KMS-11 (cell line): ENCODE data around the gene DMD.

Experiments used
- H2AFZ ChIP-seq: fragments of 200-600 bp; sonication (generic); 2 replicates; pipeline ENCODE4 v1.6.1; 2016; ENCODE audit warnings: antibody characterized with exemption, mixed run types, low read depth
- H3K27ac ChIP-seq: fragments of 200-600 bp; sonication (generic); 2 replicates; pipeline ENCODE4 v1.6.1; 2016; ENCODE audit warnings: mild to moderate bottlenecking, mixed run types
- H3K27me3 ChIP-seq: fragments of 200-600 bp; sonication (generic); 2 replicates; pipeline ENCODE4 v1.6.1; 2017; ENCODE audit warnings: mild to moderate bottlenecking, low read depth, mixed run types, moderate library complexity; ENCODE audit not compliant: insufficient read depth
- H3K36me3 ChIP-seq: fragments of 200-600 bp; sonication (generic); 2 replicates; pipeline ENCODE4 v1.6.1; 2017; ENCODE audit warnings: mild to moderate bottlenecking, mixed run types; ENCODE audit not compliant: insufficient read depth
- H3K4me1 ChIP-seq: fragments of 200-600 bp; sonication (generic); 2 replicates; pipeline ENCODE4 v1.6.1; 2016; ENCODE audit warnings: mild to moderate bottlenecking, low read depth, mixed run types; ENCODE audit not compliant: poor library complexity, severe bottlenecking
- H3K4me2 ChIP-seq: fragments of 200-600 bp; sonication (generic); 2 replicates; pipeline ENCODE4 v1.7.0; 2016; ENCODE audit warnings: mild to moderate bottlenecking, mixed run types
- H3K4me3 ChIP-seq: fragments of 200-600 bp; sonication (generic); IDR thresholded peaks from 2 replicates; pipeline ENCODE4 v1.6.1; 2017; ENCODE audit warnings: low read depth, low read length, mixed read lengths; ENCODE audit not compliant: insufficient read depth
- H3K79me2 ChIP-seq: fragments of 200-600 bp; sonication (generic); 2 replicates; pipeline ENCODE4 v1.6.1; 2016; ENCODE audit warnings: low read depth, mixed run types; ENCODE audit not compliant: insufficient read depth
- H3K9ac ChIP-seq: fragments of 200-600 bp; sonication (generic); 2 replicates; pipeline ENCODE4 v1.6.1; 2016; ENCODE audit warnings: mild to moderate bottlenecking, mixed run types
- H4K20me1 ChIP-seq: fragments of 200-600 bp; sonication (generic); 2 replicates; pipeline ENCODE4 v1.6.1; 2016; ENCODE audit warnings: mild to moderate bottlenecking, mixed run types; ENCODE audit not compliant: insufficient read depth
- CTCF ChIP-seq: fragments of 200-600 bp; sonication (generic); conservative IDR thresholded peaks from 2 replicates; pipeline ENCODE4 v1.6.1; 2017; ENCODE audit warnings: low read depth, mild to moderate bottlenecking, antibody characterized with exemption, low read length, moderate library complexity, mixed read lengths

The DMD gene

GRCh38 chrX:32395878-32396277, 815.5 kb downstream of the DMD start:
- no peak overlapping the region for H3K9ac ChIP-seq
- H3K4me3 ChIP-seq = no peak overlapping the region
- H3K36me3 ChIP-seq = no peaks in the 10 kb centered on the region
- no peak overlapping the region for H3K27ac ChIP-seq
- no peaks in the 10 kb centered on the region for H3K4me1 ChIP-seq
- H3K79me2 ChIP-seq = no peaks in the 10 kb centered on the region
- H4K20me1 ChIP-seq = no peaks in the 10 kb centered on the region
- no peak overlapping the region for H3K4me2 ChIP-seq
- no peak overlapping the region for H2AFZ ChIP-seq
- H3K27me3 ChIP-seq = no peaks in the 10 kb centered on the region
- no peak for TF ChIP-seq CTCF

DNA sequence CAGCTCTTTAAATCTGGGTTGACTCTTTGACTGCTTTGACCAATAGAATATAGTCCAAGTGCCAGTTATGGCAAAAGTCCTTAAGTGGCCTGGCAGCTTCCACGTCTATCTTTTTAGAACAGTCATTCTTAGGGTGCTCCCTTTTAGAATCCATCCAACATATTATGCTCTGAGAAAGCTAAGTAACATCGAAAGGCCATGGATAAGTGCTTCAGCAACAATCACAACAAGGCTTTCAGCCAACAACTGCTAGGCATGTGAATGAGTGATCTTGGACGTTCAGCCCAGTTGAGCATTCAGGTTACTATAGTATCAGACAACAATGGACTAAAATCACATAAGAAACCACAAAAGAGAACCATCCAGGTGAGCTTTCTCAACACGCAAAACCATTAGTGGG, 818.7 kb downstream of the DMD start:
- no peak overlapping the region for H2AFZ ChIP-seq

DNA sequence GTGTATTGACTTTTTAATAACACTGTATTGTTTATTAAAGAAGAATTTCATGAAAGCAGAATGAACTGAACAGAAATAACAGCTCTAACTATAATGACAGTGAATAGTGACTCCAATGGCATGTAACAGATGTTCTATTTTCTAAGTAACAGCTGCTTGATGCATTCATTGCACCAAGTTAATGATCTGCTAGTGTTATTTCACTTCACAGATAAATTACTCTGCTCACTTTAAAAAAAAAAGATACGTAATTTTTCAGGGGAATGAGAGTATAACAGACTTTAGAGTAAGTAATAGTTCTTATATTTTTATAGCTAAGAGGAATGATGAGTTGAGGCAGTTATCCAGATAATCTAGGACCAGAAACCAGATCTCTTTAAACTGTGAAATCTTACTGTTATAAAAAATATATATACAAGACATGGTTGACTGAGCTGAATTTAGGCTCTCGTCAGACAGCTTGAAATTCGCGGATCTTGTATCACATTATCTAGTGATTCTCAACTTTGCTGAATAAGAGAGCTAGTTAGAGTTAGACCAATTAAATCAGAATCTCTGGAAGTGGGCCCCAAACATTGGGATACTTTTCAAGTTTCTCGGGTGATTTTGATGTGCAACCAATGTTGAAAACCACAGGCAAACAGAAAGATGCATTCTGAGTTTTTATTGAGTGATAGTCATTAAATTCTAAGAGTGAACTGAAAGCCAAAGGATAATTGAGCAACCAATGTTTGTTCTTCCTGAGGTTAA, 840.7 kb downstream of the DMD start:
- no peak overlapping the region for H3K27ac ChIP-seq
- no peak overlapping the region for H3K4me2 ChIP-seq
- H4K20me1 ChIP-seq = no peaks in the 10 kb centered on the region
- H3K9ac ChIP-seq = no peak overlapping the region
- H3K79me2 ChIP-seq = no peaks in the 10 kb centered on the region
- H3K4me1 ChIP-seq = no peaks in the 10 kb centered on the region
- no peaks in the 10 kb centered on the region for H3K36me3 ChIP-seq
- TF ChIP-seq CTCF = no peak
- H3K4me3 ChIP-seq = no peak overlapping the region
- H3K27me3 ChIP-seq = no peaks in the 10 kb centered on the region
- H2AFZ ChIP-seq = no peak overlapping the region

More for the DNA sequence above, 818.7 kb downstream of the DMD start:
- H3K79me2 ChIP-seq = no peaks in the 10 kb centered on the region
- H4K20me1 ChIP-seq = no peaks in the 10 kb centered on the region
- H3K4me1 ChIP-seq = no peaks in the 10 kb centered on the region
- no peaks in the 10 kb centered on the region for H3K36me3 ChIP-seq
- no peak overlapping the region for H3K9ac ChIP-seq
- H3K4me2 ChIP-seq = no peak overlapping the region
- no peak overlapping the region for H3K4me3 ChIP-seq
- TF ChIP-seq CTCF = no peak
- no peak overlapping the region for H3K27ac ChIP-seq
- no peaks in the 10 kb centered on the region for H3K27me3 ChIP-seq

DNA sequence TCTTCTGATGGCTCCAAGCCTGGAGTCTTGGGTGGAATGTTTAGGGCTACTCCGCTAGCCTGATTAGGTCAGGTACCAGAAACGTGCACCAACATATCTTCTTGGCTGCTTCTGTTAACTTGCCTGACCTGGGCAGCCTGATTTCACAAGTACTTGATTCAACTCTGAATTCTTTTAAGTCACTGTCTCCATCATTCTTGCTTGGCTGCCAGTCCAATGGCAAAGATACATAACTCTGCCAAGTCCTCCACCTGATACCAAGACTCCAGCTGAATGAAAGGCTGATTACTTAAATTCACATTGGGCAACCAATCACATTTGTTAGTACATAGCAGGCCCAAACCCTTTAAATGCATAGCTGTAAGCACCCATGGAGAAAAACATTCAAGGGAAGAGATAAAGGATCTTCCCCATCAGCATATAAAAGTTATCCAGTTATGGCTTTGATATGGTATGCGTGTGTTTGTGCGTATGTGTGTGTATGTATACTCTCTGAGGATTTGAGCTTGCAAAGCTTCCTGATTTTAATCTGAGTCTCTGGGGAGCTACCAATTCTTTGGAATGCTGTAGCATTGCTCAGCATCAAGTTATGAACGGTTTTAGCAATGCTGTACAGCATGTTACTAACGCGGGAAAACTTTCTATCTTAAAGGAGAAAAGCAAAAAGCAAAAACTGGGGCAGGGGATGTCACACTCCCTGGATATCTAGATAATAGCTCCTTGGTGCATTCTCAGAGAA, 917.2 kb downstream of the DMD start:
- H3K4me3 ChIP-seq = no peak overlapping the region

More for the DNA sequence above, 917.2 kb downstream of the DMD start:
- H2AFZ ChIP-seq = no peak overlapping the region
- no peaks in the 10 kb centered on the region for H3K4me1 ChIP-seq
- H3K4me2 ChIP-seq = no peak overlapping the region
- TF ChIP-seq CTCF = no peak
- no peaks in the 10 kb centered on the region for H3K27me3 ChIP-seq
- H3K9ac ChIP-seq = no peak overlapping the region
- H3K79me2 ChIP-seq = no peaks in the 10 kb centered on the region
- no peaks in the 10 kb centered on the region for H4K20me1 ChIP-seq
- no peaks in the 10 kb centered on the region for H3K36me3 ChIP-seq
- H3K27ac ChIP-seq = no peak overlapping the region
